Right kidney (tissue), 1 donor: ENCODE measurements around the gene IGFN1.
"Not testable (repeated sequence)": the region's sequence is repeated elsewhere in the genome, so short reads cannot be mapped to it uniquely, and the experiment has no call there.

Source experiments
- DNase-seq: peaks from one replicate; pipeline ENCODE4 v3.0.0-alpha.2; 2016

IGFN1 gene

DNA sequence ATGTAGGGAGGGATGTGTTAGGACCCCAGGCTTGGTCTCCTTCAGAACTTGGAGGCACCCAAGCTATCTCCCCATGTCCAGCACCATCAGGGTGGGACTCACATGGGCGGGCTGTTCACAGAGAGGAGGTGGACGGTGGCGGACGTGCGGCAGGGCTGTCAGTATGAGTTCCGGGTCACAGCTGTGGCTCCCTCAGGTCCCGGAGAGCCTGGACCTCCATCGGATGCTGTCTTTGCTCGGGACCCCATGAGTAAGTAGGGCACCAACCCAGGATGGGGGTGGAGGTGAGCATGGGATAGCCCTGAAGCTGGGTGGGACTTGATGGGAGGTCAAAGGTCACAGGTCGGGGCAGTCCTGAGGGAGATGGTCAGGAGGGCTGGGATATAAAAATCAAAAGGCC is 27.8 kb downstream of the IGFN1 start:
- no peak for DNase-seq

DNA sequence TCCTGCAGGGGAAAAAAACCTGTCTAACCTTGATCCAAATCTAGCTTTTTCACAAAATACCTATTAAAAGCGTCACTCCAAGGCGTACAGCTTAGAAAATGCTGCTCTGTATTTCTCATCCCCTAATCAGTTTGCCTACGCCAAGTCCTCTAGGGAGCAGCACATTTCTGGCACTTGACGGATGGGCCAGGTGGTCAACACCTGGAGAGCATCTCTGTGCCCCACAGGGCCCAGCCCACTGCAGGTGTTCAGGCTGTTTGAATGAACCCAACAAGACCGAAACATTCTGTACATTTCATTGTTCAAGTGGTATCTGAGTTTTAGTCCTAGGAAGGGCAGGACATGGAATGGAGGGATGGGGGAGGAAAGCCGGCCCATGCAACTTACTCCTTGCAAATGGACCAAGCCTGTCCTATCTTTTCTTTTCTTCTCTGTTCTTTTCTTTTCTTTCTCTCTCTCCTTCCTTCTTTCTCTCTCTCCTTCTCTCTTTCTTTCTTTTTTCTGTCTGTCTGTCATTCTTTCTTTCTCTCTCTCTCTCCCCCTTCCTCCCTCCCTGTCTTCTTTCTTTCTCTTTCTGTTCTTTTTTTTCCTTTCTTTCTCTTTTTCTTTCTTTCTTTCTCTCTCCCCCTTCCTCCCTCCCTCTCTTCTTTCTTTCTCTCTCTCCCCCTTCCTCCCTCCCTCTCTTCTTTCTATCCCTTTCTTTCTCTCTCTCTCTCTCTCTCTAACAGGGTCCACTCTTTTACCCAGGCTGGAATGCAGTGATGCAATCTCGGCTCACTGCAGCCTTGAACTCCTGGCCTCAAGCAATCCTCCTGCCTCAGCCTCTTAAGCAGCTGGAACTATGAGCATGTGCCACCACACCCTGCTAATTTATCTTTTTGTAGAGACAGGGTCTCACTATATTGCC is 29.1 kb downstream of the IGFN1 start:
- no peak for DNase-seq

DNA sequence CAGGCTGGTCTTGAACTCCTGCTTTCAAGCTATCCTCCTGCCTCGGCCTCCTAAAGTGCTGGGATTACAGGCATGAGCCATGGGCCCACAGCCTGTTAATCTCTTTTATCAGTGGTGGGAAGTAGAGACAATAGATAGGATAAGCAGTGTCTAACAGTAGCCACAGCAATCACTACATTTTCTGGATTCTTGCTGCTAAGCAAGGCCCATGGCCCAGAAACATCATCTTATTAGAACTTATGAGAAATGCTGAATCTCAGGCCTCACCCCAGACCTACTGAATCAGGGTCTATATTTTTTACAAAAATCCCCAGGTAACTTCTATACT is 29.7 kb downstream of the IGFN1 start:
- no peak for DNase-seq

- no peak for DNase-seq
Measured at GRCh38 chr1:201221201-201221846, 30.7 kb downstream of the IGFN1 start.

- DNase-seq, result no peak
Measured at GRCh38 chr1:201222125-201222524, 31.5 kb downstream of the IGFN1 start.

DNA sequence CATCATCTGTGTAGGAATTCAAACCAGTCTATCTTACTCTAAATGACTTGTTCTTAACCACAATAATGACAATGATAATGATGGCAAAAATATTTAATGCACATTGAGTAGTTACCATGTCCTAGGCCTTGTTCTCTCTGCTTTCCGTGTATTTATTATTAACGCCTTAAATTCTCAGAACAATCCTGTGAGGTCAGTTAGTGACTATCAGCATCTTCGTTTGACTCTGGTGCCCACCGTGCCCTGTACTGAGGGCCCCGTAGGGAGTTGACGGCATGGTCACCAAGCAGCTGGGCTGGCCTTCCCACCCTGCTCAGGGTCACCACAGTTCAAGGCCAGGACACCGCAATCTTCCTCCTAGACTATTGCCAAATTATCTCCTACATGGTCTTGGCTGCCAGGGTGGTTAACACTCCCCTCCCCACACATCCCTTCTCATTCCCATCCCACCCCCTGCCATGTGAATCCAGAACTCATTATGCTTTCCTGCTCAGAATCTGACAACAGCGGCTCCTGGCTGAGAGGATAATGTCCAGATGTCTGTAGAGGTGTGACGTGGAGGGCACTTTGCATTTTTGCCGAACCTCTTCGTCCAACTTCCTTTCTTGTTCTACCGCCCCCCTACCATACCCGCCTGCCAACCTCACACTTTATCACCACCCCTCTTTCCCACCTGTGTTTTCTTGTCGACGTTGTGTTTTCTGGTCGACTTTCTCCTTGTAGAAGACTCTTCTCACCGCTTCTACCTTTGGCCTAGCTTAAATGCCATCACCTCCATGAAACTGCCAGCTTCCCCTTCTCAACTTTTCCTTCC is 33.4 kb downstream of the IGFN1 start:
- no peak for DNase-seq

DNA sequence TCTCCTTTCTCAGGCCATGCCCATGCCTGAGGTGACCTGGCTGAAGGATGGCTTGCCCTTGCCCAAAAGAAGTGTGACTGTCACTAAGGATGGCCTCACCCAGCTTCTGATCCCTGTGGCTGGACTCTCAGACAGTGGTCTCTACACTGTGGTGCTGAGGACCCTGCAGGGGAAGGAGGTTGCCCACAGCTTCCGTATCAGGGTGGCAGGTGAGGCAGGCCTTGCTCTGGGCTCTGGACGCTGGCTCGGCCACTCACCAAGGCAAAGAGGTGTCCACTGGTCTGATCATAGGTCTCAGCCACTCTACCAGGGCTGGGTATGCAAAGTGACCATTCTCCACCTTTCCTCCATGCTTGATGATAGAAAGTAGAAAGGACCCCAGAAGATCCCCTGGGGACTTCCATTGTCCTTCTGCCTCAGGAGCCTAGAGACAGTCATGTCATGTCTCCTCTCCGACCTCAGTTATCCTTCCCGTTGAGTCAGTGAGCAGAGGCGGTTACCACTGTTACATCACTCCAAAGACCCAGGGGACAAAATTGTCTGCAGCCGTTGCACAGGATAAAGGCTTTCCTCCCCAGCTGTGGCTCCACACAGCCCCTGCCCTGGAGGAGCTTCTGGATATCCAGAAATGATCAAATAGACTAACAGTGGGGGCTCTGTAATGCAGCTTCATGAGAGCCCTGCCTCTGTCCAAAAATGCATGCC is 34.2 kb downstream of the IGFN1 start:
- DNase-seq, result no peak

DNA sequence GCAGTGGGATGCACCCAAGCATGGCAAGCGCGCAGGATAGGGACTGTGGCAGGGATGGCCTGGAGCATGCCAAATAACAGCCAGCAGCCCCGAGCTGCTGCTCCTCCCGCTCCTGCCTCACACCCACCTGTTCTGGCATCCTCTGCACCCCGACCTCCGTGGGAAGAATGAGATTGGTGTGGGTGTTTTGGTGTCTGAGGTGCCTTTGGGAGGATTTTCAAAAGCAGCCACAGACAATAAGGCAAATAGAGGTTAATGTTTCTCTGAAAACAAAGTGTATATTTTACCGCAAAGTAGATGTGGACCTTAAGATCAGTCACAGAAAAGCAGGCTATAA is 35.5 kb downstream of the IGFN1 start:
- DNase-seq, result no peak

DNA sequence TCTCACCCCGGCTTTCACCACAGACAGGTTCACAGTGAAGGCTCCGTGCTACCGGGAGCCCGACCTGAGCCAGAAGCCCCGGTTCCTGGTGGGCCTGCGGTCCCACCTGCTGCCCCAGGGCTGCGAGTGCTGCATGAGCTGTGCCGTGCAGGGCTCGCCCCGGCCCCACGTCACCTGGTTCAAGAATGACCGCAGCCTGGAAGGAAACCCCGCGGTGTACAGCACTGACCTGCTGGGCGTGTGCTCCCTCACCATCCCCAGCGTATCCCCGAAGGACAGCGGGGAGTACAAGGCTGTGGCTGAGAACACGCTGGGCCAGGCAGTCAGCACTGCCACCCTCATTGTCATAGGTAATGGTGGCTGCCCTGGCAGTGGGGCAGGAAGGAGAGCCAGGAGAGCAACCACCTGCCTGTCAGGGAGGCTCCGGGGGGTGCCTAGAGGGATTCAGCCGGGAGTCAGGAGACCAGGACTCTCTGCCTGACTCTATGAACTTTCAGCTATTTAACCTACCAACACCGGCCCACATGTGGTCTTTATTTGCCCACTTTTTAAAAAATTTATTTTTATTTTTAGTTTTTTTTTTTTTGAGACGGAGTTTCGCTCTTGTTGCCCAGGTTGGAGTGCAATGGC is 36.4 kb downstream of the IGFN1 start:
- DNase-seq, result no peak

GRCh38 chr1:201228011-201228983 is 37.7 kb downstream of the IGFN1 start:
- DNase-seq, result no peak

DNA sequence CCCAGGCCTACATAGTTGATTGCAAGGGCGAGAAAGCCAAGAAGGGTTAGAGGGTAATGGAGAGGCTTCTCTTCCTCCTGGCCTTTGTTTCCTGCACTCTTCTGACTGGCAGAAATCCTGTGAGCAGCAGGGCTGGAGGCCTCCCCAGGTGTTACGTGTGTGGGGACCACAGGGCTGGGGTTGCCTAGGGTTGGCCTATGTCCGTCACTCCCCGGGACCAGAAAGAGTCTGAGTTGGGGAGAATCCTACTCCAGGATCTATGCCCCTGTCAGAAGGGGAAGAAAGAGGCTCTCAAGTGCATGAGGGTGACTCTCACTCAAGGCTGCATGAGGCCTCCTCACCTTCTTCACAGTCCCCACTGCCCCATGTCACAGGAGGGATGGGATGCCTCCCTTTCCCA is 38.5 kb downstream of the IGFN1 start:
- no peak for DNase-seq

DNA sequence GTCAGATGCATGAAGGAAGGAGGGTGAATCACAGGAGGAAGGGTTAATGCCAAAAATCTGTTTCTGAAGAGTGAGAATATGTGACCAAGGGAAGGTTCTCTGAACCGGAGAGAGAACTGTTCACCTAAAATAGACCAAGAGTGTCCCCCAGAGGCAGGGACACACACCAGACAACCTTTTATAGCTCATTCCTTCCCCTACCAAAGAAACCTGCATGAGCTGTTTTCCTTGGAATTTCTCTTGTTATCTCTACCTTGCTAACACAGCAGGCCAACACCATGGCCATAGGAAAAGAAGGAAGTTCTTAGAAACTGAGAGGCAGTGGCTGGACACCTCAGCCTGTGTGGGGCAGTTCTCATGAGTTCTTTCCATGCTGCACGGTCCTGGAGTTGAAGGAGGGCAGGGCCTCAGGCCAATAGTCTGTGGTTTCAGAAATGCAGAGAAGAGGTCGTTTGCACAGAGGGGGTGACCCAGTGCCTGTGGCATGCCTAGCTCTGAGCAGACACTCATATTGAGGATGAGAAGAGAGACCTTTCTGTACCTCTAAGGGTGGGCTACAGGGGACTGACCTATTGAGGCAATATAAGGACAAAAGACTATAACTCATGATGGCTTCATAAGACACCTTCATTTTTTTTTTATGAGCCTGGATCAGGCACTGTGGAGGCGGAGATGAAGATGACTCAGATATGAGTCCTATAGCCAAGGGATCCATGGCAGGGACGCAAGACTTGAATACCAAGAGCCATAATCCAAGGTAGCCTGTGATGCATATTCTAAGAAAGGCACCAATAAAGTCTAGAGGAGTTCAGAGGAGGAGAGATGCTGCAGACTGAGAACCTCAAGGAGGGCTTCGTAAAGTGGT is 39.4 kb downstream of the IGFN1 start:
- no peak for DNase-seq

DNA sequence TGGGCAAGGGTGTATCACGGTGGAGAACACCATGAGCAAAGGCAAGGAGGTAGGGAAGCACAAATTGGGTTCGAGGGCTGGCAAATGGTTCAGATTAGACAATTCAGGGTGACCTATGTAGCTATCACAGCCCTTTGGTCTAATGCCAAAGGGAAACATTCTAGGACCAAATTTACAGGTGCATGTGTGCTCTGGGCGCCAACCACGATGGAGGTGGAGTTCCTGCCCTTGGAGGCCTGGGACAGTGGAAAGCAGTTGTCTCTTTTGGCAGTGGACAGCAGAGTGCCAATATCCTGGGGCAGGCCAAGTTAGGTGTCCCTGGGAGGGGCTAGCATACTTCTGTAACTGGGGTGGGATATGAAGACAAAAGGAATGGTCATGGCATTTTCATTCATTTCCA is 40.1 kb downstream of the IGFN1 start:
- no peak for DNase-seq

- not testable (repeated sequence) for DNase-seq
Measured at GRCh38 chr1:201239646-201240045, 49.0 kb downstream of the IGFN1 start.

DNA sequence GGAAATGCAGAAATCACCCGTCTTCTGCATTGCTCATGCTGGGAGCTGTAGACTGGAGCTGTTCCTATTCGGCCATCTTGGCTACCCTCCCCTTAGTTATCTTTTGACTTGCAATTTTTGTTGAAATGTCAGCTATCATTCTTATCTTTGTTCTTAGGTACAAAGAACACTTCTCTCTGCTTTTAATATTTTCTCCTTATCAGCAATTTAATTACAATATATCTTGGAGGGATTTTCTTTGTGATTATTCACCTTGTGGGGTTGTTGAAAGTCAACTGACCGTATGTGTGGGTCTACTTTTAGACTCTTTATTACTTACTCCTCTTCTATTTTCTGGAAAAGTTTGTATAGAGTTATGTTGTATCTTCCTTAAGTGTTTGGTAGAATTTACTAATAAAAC is 49.5 kb downstream of the IGFN1 start:
- DNase-seq, result no peak

DNA sequence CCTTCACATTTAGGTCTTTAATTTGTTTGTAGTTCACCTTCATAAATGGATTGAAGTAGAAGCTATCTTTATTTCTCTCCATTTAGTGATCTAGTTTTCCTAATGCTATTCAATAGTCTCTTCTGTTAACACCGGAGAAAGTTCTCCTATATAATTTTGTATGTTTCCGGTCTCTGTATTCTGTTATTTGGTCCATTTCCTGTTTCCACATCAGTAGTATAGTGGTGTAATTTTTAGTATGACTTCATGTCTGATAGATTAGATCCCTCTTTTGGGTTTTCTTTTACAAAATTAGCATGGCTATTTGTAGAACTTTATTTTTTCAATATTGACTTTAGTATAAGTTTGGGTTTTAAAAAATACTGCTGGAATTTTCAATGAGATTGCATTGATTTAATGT is 51.1 kb downstream of the IGFN1 start:
- DNase-seq, result no peak

DNA sequence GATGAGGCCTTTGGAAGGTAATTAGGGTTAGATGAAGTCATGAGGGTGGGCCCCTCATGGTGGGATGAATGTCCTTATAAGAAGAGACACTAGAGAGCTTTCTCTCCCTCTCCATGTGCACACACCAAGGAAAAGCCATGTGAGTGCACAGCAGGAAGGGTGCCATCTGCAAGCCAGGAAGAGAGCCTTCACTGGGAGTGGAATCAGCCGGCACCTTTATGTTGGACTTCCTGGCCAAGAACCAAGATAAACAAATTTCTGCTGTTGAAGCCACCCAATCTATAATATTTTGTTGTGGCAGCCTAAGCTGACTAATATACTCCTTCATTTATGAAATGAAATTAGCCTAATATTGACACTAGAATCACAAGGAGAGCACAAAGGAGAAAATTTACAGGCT is 54.5 kb downstream of the IGFN1 start:
- no peak for DNase-seq

DNA sequence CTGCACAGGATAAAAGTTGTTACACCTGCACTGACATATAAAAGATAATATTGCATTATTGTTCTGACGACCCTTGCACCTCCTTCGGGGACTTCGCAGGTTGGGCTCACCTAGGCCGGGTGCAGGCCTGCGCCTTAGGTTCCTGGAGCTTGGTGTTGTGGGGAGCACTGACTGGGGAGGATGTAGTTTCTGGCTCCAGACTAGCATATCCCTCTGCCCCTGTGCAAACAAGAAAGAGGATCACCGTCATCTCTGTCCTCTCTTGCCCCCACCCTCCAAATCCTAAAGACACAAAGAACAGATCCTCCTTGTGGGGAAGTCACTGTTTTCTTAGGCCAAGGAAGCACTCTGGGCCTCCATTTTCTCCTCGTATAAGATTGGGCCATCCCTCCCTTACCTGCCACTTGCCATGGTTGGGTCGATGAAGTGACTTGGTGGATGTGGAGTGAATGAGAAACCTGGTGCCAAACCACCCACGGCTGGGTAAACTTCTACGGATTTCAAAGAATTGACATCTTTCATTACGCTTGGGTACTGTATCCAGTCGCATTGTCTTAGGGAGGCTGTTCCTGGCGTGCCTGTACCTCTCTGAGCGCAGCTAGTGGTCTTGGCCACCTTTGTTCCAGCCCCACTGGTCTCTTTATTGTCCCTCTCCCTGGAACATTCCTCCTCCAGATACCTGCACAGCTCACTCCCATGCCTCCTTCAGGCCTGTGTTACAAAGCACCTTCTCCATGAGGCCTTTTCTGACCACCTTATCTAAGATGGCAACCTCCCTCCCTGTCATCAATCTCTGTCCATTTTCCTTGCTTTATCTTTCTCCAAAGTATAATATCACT is 58.3 kb downstream of the IGFN1 start:
- no peak for DNase-seq
